Neural cell (in vitro differentiated cells): Measurements from ENCODE around the gene NHERF1.

Experiments used
- EZH2 ChIP-seq: fragments of 200-600, 300-800 bp; shearing (Covaris generic), sonication (generic); IDR thresholded peaks from 2 replicates; pipeline ENCODE4 v1.6.1; 2014; ENCODE audit warnings: antibody characterized with exemption, low read length, borderline replicate concordance, mild to moderate bottlenecking; ENCODE audit not compliant: insufficient read depth, poor library complexity, severe bottlenecking
- MXI1 ChIP-seq: fragments of 450-650 bp; conservative IDR thresholded peaks from 2 replicates; pipeline ENCODE4 v1.6.1; 2014; ENCODE audit warnings: antibody characterized with exemption, mild to moderate bottlenecking; ENCODE audit not compliant: poor library complexity, severe bottlenecking
- REST ChIP-seq: IDR thresholded peaks from 2 replicates; pipeline ENCODE4 v1.6.1; 2012; ENCODE audit warnings: borderline replicate concordance
- SMC3 ChIP-seq: fragments of 450-650 bp; conservative IDR thresholded peaks from 2 replicates; pipeline ENCODE4 v1.6.1; 2014; ENCODE audit warnings: antibody characterized with exemption, mild to moderate bottlenecking, moderate library complexity; ENCODE audit not compliant: poor library complexity
- TAF1 ChIP-seq: IDR thresholded peaks from 2 replicates; pipeline ENCODE4 v1.6.1; 2012; ENCODE audit warnings: low read depth
- TF ChIP-seq, protein P1 (sequence below): fragments of 450-650 bp; IDR thresholded peaks from 2 replicates; pipeline ENCODE4 v1.5.1; 2014; ENCODE audit warnings: antibody characterized with exemption, mild to moderate bottlenecking, moderate library complexity; ENCODE audit not compliant: poor library complexity, severe bottlenecking

DNA sequence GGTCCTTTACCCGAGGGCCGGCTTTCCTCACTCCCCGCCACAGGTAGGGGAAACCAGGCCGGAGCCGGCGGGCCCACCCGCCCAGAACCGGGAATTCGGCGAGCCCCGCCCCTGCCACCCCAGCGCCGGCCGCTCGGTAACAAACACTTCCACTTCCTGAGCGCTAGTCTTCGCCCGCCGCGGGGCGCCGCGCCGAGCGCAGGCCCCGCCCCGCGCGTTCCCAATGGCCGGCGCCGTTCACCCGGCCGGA is 224 bp upstream of the NHERF1 start:
- TF ChIP-seq EZH2 (peak; percentile 1), SMC3 (no peak), TAF1 (no peak), MXI1 (no peak), REST (no peak)
- TF ChIP-seq, protein P1, sequence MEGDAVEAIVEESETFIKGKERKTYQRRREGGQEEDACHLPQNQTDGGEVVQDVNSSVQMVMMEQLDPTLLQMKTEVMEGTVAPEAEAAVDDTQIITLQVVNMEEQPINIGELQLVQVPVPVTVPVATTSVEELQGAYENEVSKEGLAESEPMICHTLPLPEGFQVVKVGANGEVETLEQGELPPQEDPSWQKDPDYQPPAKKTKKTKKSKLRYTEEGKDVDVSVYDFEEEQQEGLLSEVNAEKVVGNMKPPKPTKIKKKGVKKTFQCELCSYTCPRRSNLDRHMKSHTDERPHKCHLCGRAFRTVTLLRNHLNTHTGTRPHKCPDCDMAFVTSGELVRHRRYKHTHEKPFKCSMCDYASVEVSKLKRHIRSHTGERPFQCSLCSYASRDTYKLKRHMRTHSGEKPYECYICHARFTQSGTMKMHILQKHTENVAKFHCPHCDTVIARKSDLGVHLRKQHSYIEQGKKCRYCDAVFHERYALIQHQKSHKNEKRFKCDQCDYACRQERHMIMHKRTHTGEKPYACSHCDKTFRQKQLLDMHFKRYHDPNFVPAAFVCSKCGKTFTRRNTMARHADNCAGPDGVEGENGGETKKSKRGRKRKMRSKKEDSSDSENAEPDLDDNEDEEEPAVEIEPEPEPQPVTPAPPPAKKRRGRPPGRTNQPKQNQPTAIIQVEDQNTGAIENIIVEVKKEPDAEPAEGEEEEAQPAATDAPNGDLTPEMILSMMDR = no peak
